ENCODE data around the gene DNAH11. TPM values are rescaled to one million over a fixed set of nuclear protein-coding genes. Genes with fewer than 3 reads are reported as not detected.
"Not testable (repeated sequence)": the region's sequence is repeated elsewhere in the genome, so short reads cannot be mapped to it uniquely, and the experiment has no call there.

The DNAH11 gene
- total RNA-seq, 2 experiments from 2014 or later = 0.15 to 0.28 TPM

- DNase-seq (no peak), ATAC-seq (no peak)
- no peaks in the 10 kb centered on the region for H3K36me3 Mint-ChIP-seq
- CTCF ChIA-PET = no interaction called here
- H3K27me3 Mint-ChIP-seq = no peaks in the 10 kb centered on the region
- H3K4me1 Mint-ChIP-seq = no peaks in the 10 kb centered on the region
- no peak overlapping the region for H3K27ac Mint-ChIP-seq
- no peak overlapping the region for H3K4me3 Mint-ChIP-seq
- H3K9me3 Mint-ChIP-seq (ENCODE audit: low read depth) = no peaks in the 10 kb centered on the region
Observed at GRCh38 chr7:21819048-21819447, 276.2 kb downstream of the DNAH11 start.

DNA sequence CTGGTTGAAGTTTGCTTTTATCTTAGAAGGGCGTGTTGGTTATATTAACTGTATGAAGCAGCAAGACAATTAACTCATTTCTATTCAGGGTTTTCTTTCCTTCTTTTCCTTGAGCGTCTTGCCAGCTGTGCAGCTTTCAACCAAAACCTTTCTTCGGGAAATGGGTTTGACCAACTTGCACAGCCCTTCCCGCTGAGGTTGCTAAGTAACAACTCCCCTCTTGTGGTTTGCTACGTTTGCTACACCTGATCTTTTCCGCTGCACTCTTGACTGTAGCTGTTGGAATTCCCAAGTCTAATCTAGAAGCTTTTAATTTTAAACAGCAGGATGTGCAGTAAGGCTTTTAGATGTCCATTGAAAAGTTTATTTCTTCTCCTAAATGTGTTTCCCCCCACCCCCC is 286.0 kb downstream of the DNAH11 start:
- ATAC-seq (no peak), DNase-seq (no peak)
- no peak overlapping the region for H3K27ac Mint-ChIP-seq
- H3K27me3 Mint-ChIP-seq = peaks cover 18% of the 10 kb centered on the region
- H3K36me3 Mint-ChIP-seq = no peaks in the 10 kb centered on the region
- H3K4me3 Mint-ChIP-seq = no peak overlapping the region
- CTCF ChIA-PET = no interaction called here
- peaks cover 3% of the 10 kb centered on the region for H3K4me1 Mint-ChIP-seq
- no peaks in the 10 kb centered on the region for H3K9me3 Mint-ChIP-seq (ENCODE audit: low read depth)

GRCh38 chr7:21829731-21830130 is 286.9 kb downstream of the DNAH11 start:
- H3K27ac Mint-ChIP-seq = no peak overlapping the region

DNA sequence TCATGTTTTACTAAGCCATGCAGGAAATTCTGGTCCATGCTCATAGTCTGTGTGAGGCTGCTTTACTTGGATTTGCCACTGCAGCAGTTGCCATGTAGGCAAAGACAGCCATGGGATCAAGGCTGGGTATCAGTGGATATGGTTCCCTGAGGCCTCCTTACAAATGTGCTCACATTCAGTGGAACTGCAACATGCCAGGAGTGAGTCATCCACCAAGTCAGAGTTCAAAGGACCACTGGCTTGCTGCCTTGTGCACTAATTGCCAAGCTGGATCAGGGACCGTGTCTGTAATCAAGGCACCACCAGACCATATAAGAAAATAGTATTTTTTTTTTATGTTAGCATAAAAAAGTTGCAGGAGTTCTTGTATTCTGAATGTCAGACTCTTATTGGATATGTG is 301.9 kb downstream of the DNAH11 start:
- ATAC-seq = no peak
- CTCF ChIA-PET = no interaction called here
- Mint-ChIP-seq H3K4me3 (no peak overlapping the region), H3K9me3 (ENCODE audit: low read depth) (no peaks in the 10 kb centered on the region), H3K4me1 (no peaks in the 10 kb centered on the region), H3K27ac (no peak overlapping the region), H3K27me3 (no peaks in the 10 kb centered on the region), H3K36me3 (no peaks in the 10 kb centered on the region)
- DNase-seq = no peak

More at GRCh38 chr7:21829731-21830130, 286.9 kb downstream of the DNAH11 start:
- ATAC-seq (no peak), DNase-seq (no peak)
- CTCF ChIA-PET = no interaction called here
- Mint-ChIP-seq H3K4me3 (no peak overlapping the region), H3K4me1 (peaks cover 3% of the 10 kb centered on the region), H3K27me3 (peaks cover 18% of the 10 kb centered on the region), H3K9me3 (ENCODE audit: low read depth) (no peaks in the 10 kb centered on the region), H3K36me3 (no peaks in the 10 kb centered on the region)

- no peak overlapping the region for H3K4me3 Mint-ChIP-seq
- no peak overlapping the region for H3K27ac Mint-ChIP-seq
Observed at GRCh38 chr7:21850531-21851285, 307.9 kb downstream of the DNAH11 start.

GRCh38 chr7:21851559-21851967 is 308.7 kb downstream of the DNAH11 start:
- no peaks in the 10 kb centered on the region for H3K36me3 Mint-ChIP-seq
- CTCF ChIA-PET = no interaction called here

More at GRCh38 chr7:21850531-21851285, 307.9 kb downstream of the DNAH11 start:
- no peaks in the 10 kb centered on the region for H3K36me3 Mint-ChIP-seq
- no peaks in the 10 kb centered on the region for H3K27me3 Mint-ChIP-seq
- ATAC-seq (no peak), DNase-seq (no peak)
- CTCF ChIA-PET = no interaction called here
- H3K9me3 Mint-ChIP-seq (ENCODE audit: low read depth) = no peaks in the 10 kb centered on the region
- H3K4me1 Mint-ChIP-seq = peaks cover 11% of the 10 kb centered on the region

GRCh38 chr7:21865631-21866204 is 322.9 kb downstream of the DNAH11 start:
- H3K27ac Mint-ChIP-seq; CTCF ChIA-PET; H3K4me3 Mint-ChIP-seq; H3K27me3 Mint-ChIP-seq; DNase-seq; H3K4me1 Mint-ChIP-seq; H3K36me3 Mint-ChIP-seq; ATAC-seq; H3K9me3 Mint-ChIP-seq (ENCODE audit: low read depth): not testable (repeated sequence)

More at GRCh38 chr7:21851559-21851967, 308.7 kb downstream of the DNAH11 start:
- Mint-ChIP-seq H3K9me3 (ENCODE audit: low read depth) (no peaks in the 10 kb centered on the region), H3K4me3 (no peak overlapping the region), H3K27me3 (peaks cover 4% of the 10 kb centered on the region), H3K4me1 (peaks cover 11% of the 10 kb centered on the region), H3K27ac (peak overlapping the region; percentile 69)
- DNase-seq (no peak), ATAC-seq (no peak)

GRCh38 chr7:21866731-21867130 is 323.9 kb downstream of the DNAH11 start:
- no peak for ATAC-seq
- CTCF ChIA-PET = no interaction called here
- peaks cover 1% of the 10 kb centered on the region for H3K36me3 Mint-ChIP-seq
- no peaks in the 10 kb centered on the region for H3K9me3 Mint-ChIP-seq (ENCODE audit: low read depth)
- H3K27me3 Mint-ChIP-seq = peaks cover 3% of the 10 kb centered on the region
- no peak overlapping the region for H3K27ac Mint-ChIP-seq
- no peaks in the 10 kb centered on the region for H3K4me1 Mint-ChIP-seq
- no peak overlapping the region for H3K4me3 Mint-ChIP-seq
- DNase-seq = no peak

GRCh38 chr7:21867226-21867625 is 324.4 kb downstream of the DNAH11 start:
- DNase-seq = no peak
- ATAC-seq = no peak
- H3K4me1 Mint-ChIP-seq = no peaks in the 10 kb centered on the region
- H3K4me3 Mint-ChIP-seq = no peak overlapping the region
- H3K27me3 Mint-ChIP-seq = peaks cover 3% of the 10 kb centered on the region
- peaks cover 1% of the 10 kb centered on the region for H3K36me3 Mint-ChIP-seq
- H3K27ac Mint-ChIP-seq = no peak overlapping the region
- CTCF ChIA-PET = no interaction called here
- no peaks in the 10 kb centered on the region for H3K9me3 Mint-ChIP-seq (ENCODE audit: low read depth)

GRCh38 chr7:21867816-21868575 is 325.2 kb downstream of the DNAH11 start:
- peaks cover 3% of the 10 kb centered on the region for H3K27me3 Mint-ChIP-seq
- no peak overlapping the region for H3K27ac Mint-ChIP-seq
- no peak for ATAC-seq
- H3K4me1 Mint-ChIP-seq = no peaks in the 10 kb centered on the region
- H3K4me3 Mint-ChIP-seq = no peak overlapping the region
- H3K36me3 Mint-ChIP-seq = peaks cover 1% of the 10 kb centered on the region
- CTCF ChIA-PET = interaction anchor here (0.8 kb wide), 1 partner anchor 16 kb away, joined by 3 read pairs; no protein-coding TSS in a partner anchor
- no peaks in the 10 kb centered on the region for H3K9me3 Mint-ChIP-seq (ENCODE audit: low read depth)
- DNase-seq = no peak

GRCh38 chr7:21868576-21868850 is 325.7 kb downstream of the DNAH11 start:
- DNase-seq = no peak
- H3K9me3 Mint-ChIP-seq (ENCODE audit: low read depth) = no peaks in the 10 kb centered on the region
- ATAC-seq = no peak
- peaks cover 1% of the 10 kb centered on the region for H3K36me3 Mint-ChIP-seq
- peaks cover 3% of the 10 kb centered on the region for H3K27me3 Mint-ChIP-seq
- H3K4me1 Mint-ChIP-seq = no peaks in the 10 kb centered on the region
- no peak overlapping the region for H3K4me3 Mint-ChIP-seq
- no peak overlapping the region for H3K27ac Mint-ChIP-seq
- CTCF ChIA-PET = interaction anchor here (0.8 kb wide), 1 partner anchor 15 kb away, joined by 3 read pairs; no protein-coding TSS in a partner anchor

- Mint-ChIP-seq H3K9me3 (ENCODE audit: low read depth) (no peaks in the 10 kb centered on the region), H3K27me3 (peaks cover 3% of the 10 kb centered on the region), H3K4me1 (no peaks in the 10 kb centered on the region), H3K27ac (no peak overlapping the region), H3K4me3 (no peak overlapping the region), H3K36me3 (peaks cover 1% of the 10 kb centered on the region)
- DNase-seq = no peak
- CTCF ChIA-PET = interaction anchor here (0.6 kb wide), 1 partner anchor 74 kb away, joined by 3 read pairs; no protein-coding TSS in a partner anchor
- ATAC-seq = no peak
Observed at GRCh38 chr7:21869785-21870402, 327.1 kb downstream of the DNAH11 start.

GRCh38 chr7:21883069-21883468 is 340.2 kb downstream of the DNAH11 start:
- Mint-ChIP-seq H3K27ac (no peak overlapping the region), H3K36me3 (no peaks in the 10 kb centered on the region), H3K4me3 (no peak overlapping the region), H3K27me3 (no peaks in the 10 kb centered on the region), H3K4me1 (no peaks in the 10 kb centered on the region), H3K9me3 (ENCODE audit: low read depth) (no peaks in the 10 kb centered on the region)
- CTCF ChIA-PET = interaction anchor here (1.2 kb wide), 1 partner anchor 15 kb away, joined by 3 read pairs; no protein-coding TSS in a partner anchor
- DNase-seq (no peak), ATAC-seq (no peak)
